Measurements from ENCODE around the gene BIK.
A peak's percentile ranks its signal among the peaks of the same experiment; 100 is the strongest.
"Not testable (repeated sequence)": the region's sequence is repeated elsewhere in the genome, so short reads cannot be mapped to it uniquely, and the experiment has no call there.

The BIK gene

GRCh38 chr22:43142880-43143562 lies 32.5 kb downstream of the BIK start, which contains the start of gene MCAT:
Gene MCAT, minus strand, starts transcription at chr22:43143398. Its CDS starts 50 bp downstream, at chr22:43143348.
- ATAC-seq = peak; percentile 95

GRCh38 chr22:43144949-43145348 lies 34.4 kb downstream of the BIK start:
- Mint-ChIP-seq H3K4me3 (no peak overlapping the region), H3K4me1 (peaks cover 54% of the 10 kb centered on the region), H3K27me3 (no peaks in the 10 kb centered on the region), H3K9me3 (no peaks in the 10 kb centered on the region), H3K27ac (no peak overlapping the region)
- ATAC-seq (no peak), DNase-seq (no peak)

More at GRCh38 chr22:43142880-43143562, 32.5 kb downstream of the BIK start, which contains the start of gene MCAT:
- Mint-ChIP-seq H3K4me1 (peaks cover 55% of the 10 kb centered on the region), H3K27me3 (no peaks in the 10 kb centered on the region), H3K4me3 (peak within 1 kb of the TSS; percentile 90 to 95), H3K27ac (peak within 1 kb of the TSS; percentile 89 to 95), H3K9me3 (no peaks in the 10 kb centered on the region)
- peak; percentile 74 to 84 for DNase-seq

- ATAC-seq, H3K27ac Mint-ChIP-seq, H3K9me3 Mint-ChIP-seq, H3K4me3 Mint-ChIP-seq, DNase-seq, H3K27me3 Mint-ChIP-seq: not testable (repeated sequence)
- peaks cover 54% of the 10 kb centered on the region for H3K4me1 Mint-ChIP-seq
Measured at GRCh38 chr22:43145371-43145770, 34.8 kb downstream of the BIK start.

GRCh38 chr22:43146332-43146731 lies 35.8 kb downstream of the BIK start:
- not testable (repeated sequence) for H3K4me3 Mint-ChIP-seq, H3K9me3 Mint-ChIP-seq, H3K27me3 Mint-ChIP-seq, ATAC-seq, DNase-seq
- Mint-ChIP-seq H3K27ac (peak overlapping the region in 1 of 2 donors; percentile 48), H3K4me1 (peaks cover 56% of the 10 kb centered on the region)

DNA sequence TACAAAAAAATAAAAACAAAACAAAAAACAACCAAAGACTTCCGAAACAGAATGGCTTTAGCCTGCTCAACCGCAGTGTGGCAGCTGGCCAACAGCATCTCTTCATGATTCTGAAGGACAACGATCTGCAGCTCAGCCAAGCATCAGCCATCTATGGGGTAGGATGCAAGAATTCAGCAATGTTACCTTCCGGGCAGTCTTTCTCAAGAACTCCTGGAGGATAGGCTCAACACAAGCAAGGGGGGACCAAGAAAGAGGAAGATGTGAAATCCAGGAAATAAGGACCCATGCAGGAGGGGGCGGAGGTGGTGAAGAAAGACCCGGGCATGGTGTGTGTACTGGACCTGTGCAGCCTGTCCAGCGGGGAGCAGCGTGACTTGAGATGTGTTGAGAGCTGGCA lies 37.3 kb downstream of the BIK start:
- Mint-ChIP-seq H3K9me3 (no peaks in the 10 kb centered on the region), H3K27me3 (no peaks in the 10 kb centered on the region), H3K4me1 (peaks cover 47% of the 10 kb centered on the region), H3K27ac (peak overlapping the region in 1 of 2 donors; percentile 52), H3K4me3 (peak overlapping the region in 1 of 2 donors; percentile 25)
- no peak for DNase-seq
- ATAC-seq = no peak

GRCh38 chr22:43148581-43148980 lies 38.0 kb downstream of the BIK start:
- H3K9me3 Mint-ChIP-seq = no peaks in the 10 kb centered on the region
- no peak for DNase-seq
- H3K27me3 Mint-ChIP-seq = no peaks in the 10 kb centered on the region
- H3K4me1 Mint-ChIP-seq = peaks cover 48% of the 10 kb centered on the region
- no peak overlapping the region for H3K4me3 Mint-ChIP-seq
- no peak for ATAC-seq
- no peak overlapping the region for H3K27ac Mint-ChIP-seq

DNA sequence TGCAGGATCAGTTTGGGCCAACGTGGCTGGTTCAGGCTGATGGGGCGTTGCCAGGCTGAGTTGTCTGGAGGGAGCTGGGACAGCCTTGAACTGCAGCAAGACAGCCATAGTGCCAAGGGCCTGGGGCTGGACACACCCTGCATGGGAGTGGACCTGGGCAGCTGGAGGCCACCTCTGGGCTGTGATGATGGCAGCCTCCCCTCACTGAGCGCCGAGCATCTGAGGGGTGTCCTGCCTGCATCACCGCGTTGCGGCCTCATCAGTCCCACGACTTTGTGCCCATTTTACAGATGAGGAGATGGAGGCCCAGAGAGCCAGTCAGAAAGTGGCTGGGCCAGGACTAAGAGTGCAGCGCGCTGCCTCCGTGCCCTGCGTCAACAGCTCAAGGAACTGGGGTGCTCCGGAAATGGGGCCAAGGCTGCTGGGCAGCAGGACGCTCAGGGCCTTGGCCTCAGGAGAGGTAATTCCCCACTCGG lies 40.2 kb downstream of the BIK start:
- H3K4me3 Mint-ChIP-seq = peak overlapping the region; percentile 80 to 91
- peak; percentile 10 for ATAC-seq
- peaks cover 56% of the 10 kb centered on the region for H3K4me1 Mint-ChIP-seq
- no peaks in the 10 kb centered on the region for H3K27me3 Mint-ChIP-seq
- no peak for DNase-seq
- no peaks in the 10 kb centered on the region for H3K9me3 Mint-ChIP-seq
- peak overlapping the region; percentile 97 to 99 for H3K27ac Mint-ChIP-seq

GRCh38 chr22:43151251-43152002 lies 40.9 kb downstream of the BIK start, which contains the start of gene TSPO:
Gene TSPO, plus strand, starts transcription at chr22:43151559. Its CDS starts 7,680 bp downstream, at chr22:43159239.
- peak; percentile 47 to 50 for DNase-seq

DNA sequence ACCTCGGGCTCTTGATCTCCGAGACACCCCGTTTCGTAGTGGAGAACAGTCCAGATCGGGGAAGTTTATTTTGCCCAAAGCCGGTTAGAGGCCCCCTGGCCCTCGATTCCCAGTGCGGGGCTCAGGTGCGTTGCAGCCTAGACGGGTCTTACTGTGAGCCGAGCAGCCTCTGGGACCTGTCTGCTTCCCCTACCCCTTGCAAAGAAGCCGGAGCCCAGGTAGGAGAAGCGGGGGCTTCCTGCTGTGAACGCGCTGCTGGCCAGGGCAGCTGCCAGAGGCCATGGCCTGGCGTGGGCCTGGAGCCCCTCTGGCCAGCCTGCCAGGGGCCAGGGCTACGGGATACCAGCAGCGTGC lies 41.4 kb downstream of the BIK start:
- Mint-ChIP-seq H3K4me1 (peaks cover 66% of the 10 kb centered on the region), H3K27ac (peak overlapping the region; percentile 83 to 96)

More at GRCh38 chr22:43151251-43152002, 40.9 kb downstream of the BIK start, which contains the start of gene TSPO:
- no peaks in the 10 kb centered on the region for H3K9me3 Mint-ChIP-seq
- peak; percentile 67 for ATAC-seq
- H3K27ac Mint-ChIP-seq = peak within 1 kb of the TSS; percentile 97 to 99
- peaks cover 63% of the 10 kb centered on the region for H3K4me1 Mint-ChIP-seq
- H3K4me3 Mint-ChIP-seq = peak within 1 kb of the TSS; percentile 80 to 91
- no peaks in the 10 kb centered on the region for H3K27me3 Mint-ChIP-seq

DNA sequence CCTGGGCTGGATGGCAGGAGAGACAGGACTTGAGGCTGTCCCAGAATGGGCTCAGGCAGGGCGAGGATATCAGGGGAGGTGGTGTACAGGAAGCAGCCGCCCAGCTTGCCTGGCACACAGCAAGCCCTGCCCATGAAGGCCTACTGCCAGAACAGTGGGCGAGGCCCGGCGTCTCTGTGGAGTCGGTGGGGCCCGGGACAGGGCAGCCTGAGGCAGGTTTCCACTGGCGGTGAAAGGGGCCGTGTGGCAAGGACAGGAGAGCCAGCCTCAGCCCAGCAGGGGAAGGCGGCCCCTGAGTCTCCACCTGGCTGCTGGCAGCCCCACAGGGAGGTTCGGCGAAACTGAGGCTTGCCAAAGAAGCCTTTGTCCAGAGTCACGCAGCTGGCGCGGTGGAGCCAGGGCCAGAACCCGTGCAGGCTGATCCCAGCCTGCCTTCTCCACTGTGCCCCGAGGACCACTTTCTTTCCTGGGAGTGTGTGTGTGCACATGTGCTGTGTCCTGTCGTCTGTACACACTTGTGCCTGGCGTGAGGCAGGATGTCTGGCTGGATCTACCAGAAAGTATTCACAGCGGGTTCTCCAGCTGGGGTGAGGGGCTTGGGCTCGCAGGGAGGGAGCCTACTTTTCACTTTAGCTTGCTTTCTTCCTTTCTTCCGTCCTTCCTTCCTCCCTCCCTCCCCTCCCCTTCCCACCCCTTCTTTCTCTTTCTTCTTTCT lies 42.0 kb downstream of the BIK start:
- ATAC-seq = peak; percentile 93
- peak overlapping the region; percentile 80 to 89 for H3K4me3 Mint-ChIP-seq
- H3K27me3 Mint-ChIP-seq = no peaks in the 10 kb centered on the region
- peaks cover 61% of the 10 kb centered on the region for H3K4me1 Mint-ChIP-seq
- peak overlapping the region; percentile 83 to 96 for H3K27ac Mint-ChIP-seq
- DNase-seq = peak; percentile 62 to 69
- H3K9me3 Mint-ChIP-seq = no peaks in the 10 kb centered on the region

More for the DNA sequence above, 41.4 kb downstream of the BIK start:
- Mint-ChIP-seq H3K9me3 (no peaks in the 10 kb centered on the region), H3K4me3 (peak overlapping the region; percentile 80 to 89), H3K27me3 (no peaks in the 10 kb centered on the region)
- DNase-seq (no peak), ATAC-seq (peak; percentile 57)

- Mint-ChIP-seq H3K27me3 (no peaks in the 10 kb centered on the region), H3K9me3 (no peaks in the 10 kb centered on the region), H3K27ac (no peak overlapping the region), H3K4me3 (no peak overlapping the region), H3K4me1 (peaks cover 49% of the 10 kb centered on the region)
- no peak for DNase-seq
- ATAC-seq = no peak
Measured at GRCh38 chr22:43153899-43154298, 43.3 kb downstream of the BIK start.

GRCh38 chr22:43154887-43155536 lies 44.5 kb downstream of the BIK start:
- no peak for DNase-seq
- Mint-ChIP-seq H3K27me3 (no peaks in the 10 kb centered on the region), H3K4me3 (no peak overlapping the region), H3K27ac (no peak overlapping the region), H3K9me3 (no peaks in the 10 kb centered on the region), H3K4me1 (peaks cover 47% of the 10 kb centered on the region)
- no peak for ATAC-seq

DNA sequence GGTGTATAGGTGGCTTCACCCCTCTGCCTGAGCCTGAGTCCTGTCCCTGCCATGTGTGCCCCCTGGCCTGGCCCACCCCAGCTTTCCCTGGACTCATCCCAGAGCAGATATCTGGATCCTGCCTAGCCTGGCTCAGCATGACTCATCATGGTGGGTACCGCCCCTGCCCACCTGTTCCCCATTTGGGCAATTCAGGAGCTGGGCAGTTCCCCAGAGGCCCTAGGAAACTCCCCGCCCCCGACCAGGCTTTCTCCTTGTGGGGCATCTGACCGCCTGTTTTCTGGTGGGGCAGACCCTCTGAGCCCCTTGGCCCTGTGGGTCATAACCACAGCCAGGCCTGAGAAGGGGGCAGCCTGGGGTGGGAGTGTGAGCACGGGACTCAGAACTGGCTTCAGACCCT lies 45.2 kb downstream of the BIK start:
- Mint-ChIP-seq H3K4me1 (peaks cover 39% of the 10 kb centered on the region), H3K9me3 (no peaks in the 10 kb centered on the region), H3K27ac (no peak overlapping the region), H3K4me3 (no peak overlapping the region), H3K27me3 (no peaks in the 10 kb centered on the region)
- ATAC-seq (no peak), DNase-seq (no peak)

DNA sequence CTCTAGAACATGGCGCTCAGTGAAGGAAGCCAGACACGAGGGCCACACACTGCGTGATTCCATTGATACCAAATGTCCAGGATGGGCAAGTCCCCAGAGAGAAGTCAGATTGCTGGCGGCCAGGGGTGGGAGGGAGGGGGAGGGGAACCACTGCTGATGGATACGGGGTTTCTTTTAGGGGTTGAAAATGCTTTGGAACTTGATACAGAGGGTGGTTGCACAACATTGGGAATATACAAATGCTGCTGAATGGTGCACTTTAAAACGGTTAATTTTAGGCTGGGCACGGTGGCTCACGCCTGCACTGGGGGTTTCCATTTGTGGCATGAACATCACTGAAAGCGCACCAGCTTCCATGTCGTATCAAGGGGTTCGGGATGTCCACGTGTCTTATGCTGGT lies 45.9 kb downstream of the BIK start:
- Mint-ChIP-seq H3K27me3 (no peaks in the 10 kb centered on the region), H3K4me3 (no peak overlapping the region), H3K27ac (peak overlapping the region in 1 of 2 donors; percentile 86), H3K9me3 (no peaks in the 10 kb centered on the region), H3K4me1 (peaks cover 34% of the 10 kb centered on the region)
- no peak for DNase-seq
- no peak for ATAC-seq
